Naive thymus-derived CD4-positive, alpha-beta T cell (primary cell): Measurements from ENCODE around the gene ESPNL. TPM values are rescaled to one million over a fixed set of nuclear protein-coding genes. Genes with fewer than 3 reads are reported as not detected.
A peak's percentile ranks its signal among the peaks of the same experiment; 100 is the strongest.

Experiments used
- ATAC-seq: fragments of 150-1000 bp; cut with Tn5 transposase; 2 replicates; pipeline ENCODE4 v1.10.0; 2021; ENCODE audit warnings: mild to moderate bottlenecking, moderate library complexity
- CTCF ChIA-PET: fragments of 350-600 bp; sonication (Branson Sonifier 250); formaldehyde crosslinking; loops from one replicate; lab custom pipeline; 2021; ENCODE audit warnings: antibody characterized with exemption; lab: Charles Lee
- POLR2A ChIA-PET: fragments of 350-600 bp; sonication (Branson Sonifier 250); formaldehyde crosslinking; loops from one replicate; lab custom pipeline; 2021; ENCODE audit warnings: antibody characterized with exemption, inconsistent platforms; lab: Charles Lee
- DNase-seq, 9 donors: peaks; one replicate each; pipeline versions ENCODE4 v3.0.0 to v3.0.0-alpha.2; 2020 to 2022; ENCODE audit warnings: mixed read lengths in 1 of 9
- H3K27ac ChIP-seq: one replicate; pipeline ENCODE4 v1.7.0; 2013; ENCODE audit warnings: mild to moderate bottlenecking, low read depth, low read length, moderate library complexity
- H3K27me3 ChIP-seq, 2 donors: one replicate each; pipeline ENCODE4 v1.7.0; 2013; ENCODE audit warnings: low read length in 2 of 2, mild to moderate bottlenecking in 2 of 2, moderate library complexity in 2 of 2; ENCODE audit not compliant: control insufficient read depth in 2 of 2, insufficient read depth in 2 of 2
- H3K36me3 ChIP-seq, 3 experiments: 1 replicate in 2 of 3; 2 replicates in 1 of 3; pipeline ENCODE4 v1.7.0; 2013; ENCODE audit warnings: low read length in 3 of 3, mild to moderate bottlenecking in 3 of 3, moderate library complexity in 1 of 3; ENCODE audit not compliant: insufficient read depth in 3 of 3, control insufficient read depth in 2 of 3
- H3K4me1 ChIP-seq, 2 donors: one replicate each; pipeline ENCODE4 v1.7.0; 2013; ENCODE audit warnings: low read length in 2 of 2, mild to moderate bottlenecking in 2 of 2, moderate library complexity in 1 of 2; ENCODE audit not compliant: control insufficient read depth in 2 of 2, insufficient read depth in 2 of 2
- H3K4me3 ChIP-seq: 2 replicates; pipeline ENCODE4 v1.7.0; 2013; ENCODE audit warnings: mild to moderate bottlenecking, low read length
- H3K9me3 ChIP-seq, 3 experiments: 1 replicate in 2 of 3; 2 replicates in 1 of 3; pipeline ENCODE4 v1.7.0; 2013; ENCODE audit warnings: low read length in 3 of 3; ENCODE audit not compliant: control insufficient read depth in 2 of 3
- H3K27ac Mint-ChIP-seq, 9 donors: one replicate each; pipeline ENCODE4 v1.8.0; 2020 to 2022; ENCODE audit warnings: mixed read lengths in 9 of 9, mild to moderate bottlenecking in 8 of 9, moderate library complexity in 5 of 9, inconsistent platforms in 2 of 9
- H3K27me3 Mint-ChIP-seq, 5 donors: one replicate each; pipeline ENCODE4 v1.8.0; 2021 to 2022; ENCODE audit warnings: mixed read lengths in 5 of 5, mild to moderate bottlenecking in 1 of 5
- H3K36me3 Mint-ChIP-seq, 5 donors: one replicate each; pipeline ENCODE4 v1.8.0; 2020 to 2022; ENCODE audit warnings: mixed read lengths in 5 of 5, mild to moderate bottlenecking in 3 of 5, inconsistent platforms in 1 of 5
- H3K4me1 Mint-ChIP-seq, 7 donors: one replicate each; pipeline ENCODE4 v1.8.0; 2020 to 2022; ENCODE audit warnings: mixed read lengths in 7 of 7, mild to moderate bottlenecking in 3 of 7, inconsistent platforms in 1 of 7
- H3K4me3 Mint-ChIP-seq, 10 donors: one replicate each; pipeline ENCODE4 v1.8.0; 2020 to 2022; ENCODE audit warnings: mild to moderate bottlenecking in 10 of 10, mixed read lengths in 10 of 10, moderate library complexity in 6 of 10, inconsistent platforms in 2 of 10
- H3K9me3 Mint-ChIP-seq, 11 donors: one replicate each; pipeline ENCODE4 v1.8.0; 2020 to 2022; ENCODE audit warnings: mixed read lengths in 11 of 11, mild to moderate bottlenecking in 4 of 11, inconsistent platforms in 1 of 11, moderate library complexity in 1 of 11
- intact Hi-C, 2 donors: fragments of 100-400 bp; cut with micrococcal nuclease; formaldehyde crosslinking; loops; one replicate each; pipeline ENCODE4 v1.15.1; 2023
- polyA plus RNA-seq, 2 donors: library from polyadenylated mRNA; unstranded; fragments of 300-500 nt; fragmentation: Illumina TruSeq; gene quantifications; one replicate each; pipeline ENCODE4 v1.2.3, GENCODE V29; 2021
- total RNA-seq, 6 experiments: library from RNA in 5 of 6; stranded (reverse) in 5 of 6; gene quantifications; 1 replicate in 5 of 6; 2 replicates in 1 of 6; pipeline ENCODE4 v1.2.3 and lab custom pipeline; 2021 to 2026

Gene ESPNL
- total and polyA plus RNA-seq, 7 experiments from 2014 or later, result 0.07 to 0.35 (median 0.31) TPM; not detected in 3

DNA sequence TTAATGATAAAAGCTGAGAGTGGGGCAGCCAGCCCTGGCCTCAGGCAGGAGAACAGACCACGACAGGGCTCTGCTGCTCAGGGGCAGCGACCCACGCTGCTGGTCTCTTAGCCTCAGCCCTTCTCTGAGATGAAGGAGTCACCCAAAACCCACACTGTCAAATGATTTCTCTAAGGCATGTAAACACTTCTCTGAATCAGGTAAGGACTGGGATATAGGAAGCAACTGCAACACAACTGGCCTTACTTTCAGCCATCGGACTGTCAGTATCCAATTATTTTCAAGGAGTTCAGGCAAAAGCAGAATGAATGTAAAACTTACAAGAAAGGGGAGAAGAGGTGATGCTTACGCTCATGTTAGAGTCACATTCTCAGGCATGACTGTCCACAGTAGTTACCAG lies 80.4 kb downstream of the ESPNL start:
- CTCF ChIA-PET, result interaction anchor here (0.8 kb wide), 1 partner anchor 78 kb away, joined by 3 read pairs; no protein-coding TSS in a partner anchor
- Histone ChIP-seq H3K27ac (no peak overlapping the region), H3K9me3 (no peaks in the 10 kb centered on the region), H3K36me3 (peaks cover 39 to 93% (median 40%) of the 10 kb centered on the region in 3 experiments), H3K27me3 (no peaks in the 10 kb centered on the region), H3K4me3 (no peak overlapping the region), H3K4me1 (no peaks in the 10 kb centered on the region)
- Mint-ChIP-seq H3K9me3 (no peaks in the 10 kb centered on the region), H3K4me3 (no peak overlapping the region), H3K27ac (no peak overlapping the region), H3K4me1 (peaks cover 0 to 18% (median 0%) of the 10 kb centered on the region in 7 donors), H3K36me3 (peaks cover 23 to 73% (median 39%) of the 10 kb centered on the region in 5 donors), H3K27me3 (no peaks in the 10 kb centered on the region)
- POLR2A ChIA-PET, result interaction anchor here (0.7 kb wide), 1 partner anchor 10 kb away, joined by 3 read pairs; no protein-coding TSS in a partner anchor
- intact Hi-C loops, result no loop called here
- DNase-seq (no peak), ATAC-seq (no peak)

- H3K4me3 Mint-ChIP-seq, result no peak overlapping the region
- Histone ChIP-seq H3K27ac (no peak overlapping the region), H3K27me3 (no peaks in the 10 kb centered on the region), H3K4me1 (peaks cover 0 to 4% of the 10 kb centered on the region in 2 donors), H3K9me3 (no peaks in the 10 kb centered on the region), H3K36me3 (peaks cover 36 to 97% (median 46%) of the 10 kb centered on the region in 3 experiments), H3K4me3 (no peak overlapping the region)
- ChIA-PET POLR2A (no interaction called here), CTCF (no interaction called here)
- intact Hi-C loops, result no loop called here
- DNase-seq (no peak), ATAC-seq (no peak)
- peaks cover 0 to 22% (median 0%) of the 10 kb centered on the region in 7 donors for H3K4me1 Mint-ChIP-seq
- H3K9me3 Mint-ChIP-seq, result no peaks in the 10 kb centered on the region
- H3K27ac Mint-ChIP-seq, result peak overlapping the region in 2 of 9 donors; percentile 1 to 21
- no peaks in the 10 kb centered on the region for H3K27me3 Mint-ChIP-seq
- peaks cover 15 to 77% (median 44%) of the 10 kb centered on the region in 5 donors for H3K36me3 Mint-ChIP-seq
Observed at GRCh38 chr2:238182362-238182761, 82.2 kb downstream of the ESPNL start.

Other genes starting within 250 kb of the ESPNL start
- 10 to 100 TPM in 1 of 5 experiments, 1 to 10 TPM in 1, under 1 TPM in 2, not detected in 1; 0.59 to 13.2 (median 0.95) TPM for gene RAMP1, start 240.7 kb upstream of the ESPNL start, total RNA-seq
- gene RAMP1, start 240.7 kb upstream of the ESPNL start, polyA plus RNA-seq, result 1 to 10 TPM in 1 of 2 donors, under 1 TPM in 1; 0.52 to 1.9 TPM
- 10 to 100 TPM; 42.5 to 80.9 (median 48.3) TPM for gene UBE2F, start 133.3 kb upstream of the ESPNL start, total RNA-seq
- gene UBE2F, start 133.3 kb upstream of the ESPNL start, polyA plus RNA-seq, result 100 to 1,000 TPM in 1 of 2 donors, 10 to 100 TPM in 1; 95.6 to 114 TPM
- gene SCLY, start 39.3 kb upstream of the ESPNL start, total RNA-seq, result 10 to 100 TPM; 16.1 to 47.3 (median 29.1) TPM
- 10 to 100 TPM; 12.2 to 14.1 TPM for gene SCLY, start 39.3 kb upstream of the ESPNL start, polyA plus RNA-seq
- gene KLHL30, start 38.3 kb downstream of the ESPNL start, total RNA-seq, result not detected
- not detected for gene KLHL30, start 38.3 kb downstream of the ESPNL start, polyA plus RNA-seq
- under 1 TPM in 2 of 5 experiments, not detected in 3; 0.29 to 0.31 TPM for gene ERFE, start 58.6 kb downstream of the ESPNL start, total RNA-seq
- gene ERFE, start 58.6 kb downstream of the ESPNL start, polyA plus RNA-seq, result not detected
- gene ILKAP, start 103.4 kb downstream of the ESPNL start, total RNA-seq, result 100 to 1,000 TPM in 2 of 5 experiments, 10 to 100 TPM in 3; 68.1 to 126 (median 90.9) TPM
- 10 to 100 TPM; 40.6 to 48.1 TPM for gene ILKAP, start 103.4 kb downstream of the ESPNL start, polyA plus RNA-seq
- gene HES6, start 139.7 kb downstream of the ESPNL start, total RNA-seq, result 1 to 10 TPM in 4 of 5 experiments, under 1 TPM in 1; 0.73 to 2.7 (median 2.4) TPM
- 1 to 10 TPM in 1 of 2 donors, under 1 TPM in 1; 0.61 to 1.3 TPM for gene HES6, start 139.7 kb downstream of the ESPNL start, polyA plus RNA-seq
- gene PER2, start 188.3 kb downstream of the ESPNL start, total RNA-seq, result 10 to 100 TPM; 13.5 to 28.6 (median 14.3) TPM
- gene PER2, start 188.3 kb downstream of the ESPNL start, polyA plus RNA-seq, result 10 to 100 TPM in 1 of 2 donors, 1 to 10 TPM in 1; 7.0 to 10.1 TPM
- 10 to 100 TPM in 2 of 5 experiments, 1 to 10 TPM in 3; 6.2 to 13.3 (median 9.4) TPM for gene TRAF3IP1, start 220.2 kb downstream of the ESPNL start, total RNA-seq
- gene TRAF3IP1, start 220.2 kb downstream of the ESPNL start, polyA plus RNA-seq, result 1 to 10 TPM; 4.3 to 5.7 TPM